K562 (cell line): ENCODE measurements around the gene PRKAG2. TPM values are rescaled to one million over a fixed set of nuclear protein-coding genes. Genes with fewer than 3 reads are reported as not detected.

Source experiments
- ATAC-seq: fragments of 200-7000 bp; cut with Tn5 transposase; 3 replicates; pipeline ENCODE4 v1.9.1; 2020; ENCODE audit warnings: moderate library complexity
- BruUV-seq: library from RNA; stranded (reverse); fragments of 400-500 nt; replicated peaks from 2 replicates; lab custom pipeline; 2021; lab: Mats Ljungman, UMichigan
- CTCF ChIA-PET: fragments of 300-600 bp; formaldehyde crosslinking; extraction: SDS; loops from one replicate; lab custom pipeline; 2021; ENCODE audit warnings: low intra/inter-chr PET ratio; lab: Yijun Ruan, JAX
- POLR2A ChIA-PET: fragments of 300-600, 350-650 bp; sonication (Branson Sonifier 250); formaldehyde crosslinking; extraction: SDS; loops from one replicate; lab custom pipeline; 2021; ENCODE audit warnings: antibody characterized with exemption, inconsistent platforms; lab: Yijun Ruan, JAX
- DNase-seq, 4 experiments: peaks; one replicate each; pipeline versions ENCODE4 v3.0.0 to v3.0.0-alpha.2; 2011 to 2018; ENCODE audit warnings: low spot score in 3 of 4, mixed read lengths in 3 of 4; ENCODE audit errors: extremely low read depth in 1 of 4
- FAIRE-seq: peaks from 2 replicates; lab custom pipeline; 2011; peaks lifted over from hg19 to GRCh38; lab: Jason Lieb, UNC
- H2AFZ ChIP-seq: 2 replicates; pipeline ENCODE4 v1.6.0; 2011; ENCODE audit warnings: low read depth, low read length, control low read depth, inconsistent platforms
- H3K27ac ChIP-seq: fragments of 200-600 bp; 3 replicates; pipeline ENCODE4 v1.8.0; 2011; ENCODE audit warnings: low read depth, mild to moderate bottlenecking, control low read depth, inconsistent platforms, low read length, moderate library complexity, mixed read lengths; ENCODE audit errors: extremely low read depth
- H3K27me3 ChIP-seq, 2 experiments: fragments of 300-600 bp in 1 of 2; 2 replicates in 1 of 2; 3 replicates in 1 of 2; pipeline versions ENCODE4 v1.6.0 to v1.8.0; 2011; ENCODE audit warnings: inconsistent platforms in 2 of 2, low read length in 2 of 2, mild to moderate bottlenecking in 1 of 2, mixed read lengths in 1 of 2, moderate library complexity in 1 of 2; ENCODE audit not compliant: control insufficient read depth in 2 of 2, insufficient read depth in 2 of 2
- H3K36me3 ChIP-seq: fragments of 300-600 bp; 3 replicates; pipeline ENCODE4 v1.8.0; 2011; ENCODE audit warnings: mild to moderate bottlenecking, low read length, inconsistent platforms; ENCODE audit not compliant: control insufficient read depth, insufficient read depth
- H3K4me1 ChIP-seq, 2 experiments: fragments of 200-600 bp in 1 of 2; replicated peaks in 1 of 2; 2 replicates in 1 of 2; 3 replicates in 1 of 2; pipeline versions ENCODE4 v1.5.1 to v1.8.0; 2011; ENCODE audit warnings: inconsistent platforms in 2 of 2, low read length in 2 of 2, mild to moderate bottlenecking in 1 of 2, mixed read lengths in 1 of 2, moderate library complexity in 1 of 2; ENCODE audit not compliant: control insufficient read depth in 2 of 2, insufficient read depth in 2 of 2
- H3K4me2 ChIP-seq: 2 replicates; pipeline ENCODE4 v1.6.1; 2011; ENCODE audit warnings: low read length, control low read depth, inconsistent platforms, mixed read lengths; ENCODE audit not compliant: insufficient read depth
- H3K4me3 ChIP-seq: fragments of 200-600 bp; sonication (generic), shearing (Covaris generic); 2 replicates; pipeline ENCODE4 v1.5.1; 2016; ENCODE audit warnings: control low read depth, inconsistent platforms
- H3K79me2 ChIP-seq: fragments of 200-600 bp; 3 replicates; pipeline ENCODE4 v1.8.0; 2011; ENCODE audit warnings: low read length, inconsistent platforms; ENCODE audit not compliant: control insufficient read depth, insufficient read depth
- H3K9ac ChIP-seq, 2 experiments: 2 replicates each; pipeline versions ENCODE4 v1.6.0 to v1.6.1; 2011; ENCODE audit warnings: low read depth in 2 of 2, low read length in 2 of 2, control low read depth in 1 of 2, inconsistent platforms in 1 of 2, mild to moderate bottlenecking in 1 of 2, mixed read lengths in 1 of 2; ENCODE audit not compliant: insufficient read depth in 1 of 2
- H3K9me1 ChIP-seq: one replicate; pipeline ENCODE4 v1.6.0; 2011; ENCODE audit warnings: inconsistent platforms, mild to moderate bottlenecking, low read length, moderate library complexity; ENCODE audit not compliant: control insufficient read depth, insufficient read depth
- H3K9me3 ChIP-seq: replicated peaks from 2 replicates; pipeline ENCODE4 v1.5.1; 2011; ENCODE audit warnings: low read depth, low read length, inconsistent platforms; ENCODE audit not compliant: control insufficient read depth, insufficient read depth
- H4K20me1 ChIP-seq: replicated peaks from 2 replicates; pipeline ENCODE4 v1.6.1; 2011; ENCODE audit warnings: low read length, inconsistent platforms, mixed read lengths; ENCODE audit not compliant: control insufficient read depth, insufficient read depth
- ELF2 ChIP-seq: fragments of 250-450 bp; sonication (Bioruptor Pico); IDR thresholded peaks from 2 replicates; pipeline ENCODE4 v1.5.0; 2021; ENCODE audit warnings: mild to moderate bottlenecking
- NCOA4 ChIP-seq: fragments of 450-650 bp; IDR thresholded peaks from 2 replicates; pipeline ENCODE4 v1.6.1; 2018; ENCODE audit warnings: mild to moderate bottlenecking; ENCODE audit not compliant: partially characterized antibody
- PHF21A ChIP-seq: fragments of 450-650 bp; IDR thresholded peaks from 2 replicates; pipeline ENCODE4 v1.6.1; 2017; ENCODE audit warnings: low read depth, borderline replicate concordance
- RFX5 ChIP-seq: IDR thresholded peaks from 2 replicates; pipeline ENCODE4 v1.6.1; 2011; ENCODE audit warnings: low read depth, mild to moderate bottlenecking, improper control_type of control experiment, low read length
- SMAD4 ChIP-seq: fragments of 250-450 bp; sonication (Bioruptor Pico); conservative IDR thresholded peaks from 2 replicates; pipeline ENCODE4 v1.8.0; 2021; ENCODE audit warnings: inconsistent platforms, mild to moderate bottlenecking, moderate library complexity
- WGBS: fragments of 100-300 bp; shearing (Covaris generic); methylation state at CpG from one replicate; pipeline ENCODE4 v1.1.6; 2016; ENCODE audit warnings: low coverage, mixed read lengths; ENCODE audit not compliant: insufficient coverage; ENCODE audit errors: missing lambda C conversion rate; 5-methylcytosine and 5-hydroxymethylcytosine counted together
- in situ Hi-C: fragments of 300-500 bp; cut with MboI; formaldehyde crosslinking; loops from 4 replicates; pipeline ENCODE4 v1.15.0; 2018; ENCODE audit warnings: inconsistent platforms, mixed read lengths
- intact Hi-C: fragments of 100-400 bp; cut with micrococcal nuclease; formaldehyde crosslinking; loops from 2 replicates; pipeline ENCODE4 v1.14.2; 2022
- polyA plus RNA-seq, 8 experiments: library from polyadenylated mRNA; depleted of rRNA in 4 of 8; stranded (reverse) in 5 of 8; unstranded in 3 of 8; fragments of >200 nt; fragmentation: Nextera tagmentation in 2 of 8; fragmentation: Illumina TruSeq in 1 of 8; extraction: Ambion mirVana in 2 of 8; extraction: Trizol in 1 of 8; gene quantifications; 2 replicates each; pipeline versions ENCODE4 v1.2.1 to v1.2.3, GENCODE V29; 2011 to 2014; ENCODE audit warnings: inconsistent platforms in 1 of 8, missing spikeins in 1 of 8
- total RNA-seq, 7 experiments: library from RNA; depleted of rRNA in 6 of 7; stranded (reverse); fragments of >200 nt in 6 of 7; fragmentation: Illumina TruSeq in 2 of 7; extraction: Trizol in 2 of 7; gene quantifications; 2 replicates each; pipeline versions ENCODE4 v1.2.1 to v1.2.3, GENCODE V29; 2011 to 2021; ENCODE audit warnings: low replicate concordance in 1 of 7
- TF ChIP-seq, protein P1 (sequence below): sonication (generic); formaldehyde crosslinking; IDR thresholded peaks from 2 replicates; pipeline ENCODE4 v1.8.0; 2022; ENCODE audit warnings: missing genetic modification reagents, mild to moderate bottlenecking, borderline replicate concordance
- TF ChIP-seq, protein P2 (sequence below): fragments of 450-650 bp; IDR thresholded peaks from one replicate; pipeline ENCODE4 v1.6.1; 2018; ENCODE audit warnings: mild to moderate bottlenecking, moderate library complexity; ENCODE audit not compliant: partially characterized antibody
- TF ChIP-seq, protein P3 (sequence below), 3 experiments: fragments of 200-800 bp in 1 of 3; fragments of 250-450 bp in 1 of 3; fragments of 450-650 bp in 1 of 3; sonication (Bioruptor Pico) in 1 of 3; sonication (Bioruptor generic) in 1 of 3; formaldehyde crosslinking in 1 of 3; IDR thresholded peaks; 2 replicates each; pipeline versions ENCODE4 v1.6.1 to v1.8.0; 2016 to 2022; ENCODE audit warnings: mild to moderate bottlenecking in 2 of 3, missing genetic modification characterization in 2 of 3, missing compliant biosample characterization in 1 of 3, moderate library complexity in 1 of 3
- TF ChIP-seq, protein P4 (sequence below): IDR thresholded peaks from 2 replicates; pipeline ENCODE4 v1.6.1; 2012; ENCODE audit warnings: low read depth, low read length, improper control_type of control experiment, borderline replicate concordance

Gene PRKAG2
- total and polyA plus RNA-seq, 9 of the 15 experiments (the other 6 are each of a cell fraction or from before 2014, with no cell fraction given), result 0.99 to 5.6 (median 3.3) TPM

DNA sequence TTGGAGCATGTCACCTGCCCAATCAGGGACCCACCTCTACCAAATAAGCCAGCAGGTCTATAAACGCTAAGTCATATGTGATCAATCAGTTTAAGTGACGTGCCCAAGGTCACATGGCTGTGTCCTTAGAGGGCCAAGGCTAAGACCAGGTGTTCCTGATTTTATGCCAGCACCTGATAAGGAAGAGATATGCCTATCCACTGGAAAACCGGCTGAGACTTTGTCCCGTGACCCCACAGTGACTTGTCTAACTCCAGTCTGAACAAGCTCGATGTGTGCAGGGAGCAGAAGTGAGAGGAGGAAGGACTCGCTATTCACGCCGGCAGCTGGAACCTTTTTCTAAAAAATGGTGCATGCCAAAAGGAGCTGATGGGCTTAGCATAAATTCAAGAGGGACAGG, 57.0 kb downstream of the PRKAG2 start (continued):
- TF ChIP-seq, protein P1, sequence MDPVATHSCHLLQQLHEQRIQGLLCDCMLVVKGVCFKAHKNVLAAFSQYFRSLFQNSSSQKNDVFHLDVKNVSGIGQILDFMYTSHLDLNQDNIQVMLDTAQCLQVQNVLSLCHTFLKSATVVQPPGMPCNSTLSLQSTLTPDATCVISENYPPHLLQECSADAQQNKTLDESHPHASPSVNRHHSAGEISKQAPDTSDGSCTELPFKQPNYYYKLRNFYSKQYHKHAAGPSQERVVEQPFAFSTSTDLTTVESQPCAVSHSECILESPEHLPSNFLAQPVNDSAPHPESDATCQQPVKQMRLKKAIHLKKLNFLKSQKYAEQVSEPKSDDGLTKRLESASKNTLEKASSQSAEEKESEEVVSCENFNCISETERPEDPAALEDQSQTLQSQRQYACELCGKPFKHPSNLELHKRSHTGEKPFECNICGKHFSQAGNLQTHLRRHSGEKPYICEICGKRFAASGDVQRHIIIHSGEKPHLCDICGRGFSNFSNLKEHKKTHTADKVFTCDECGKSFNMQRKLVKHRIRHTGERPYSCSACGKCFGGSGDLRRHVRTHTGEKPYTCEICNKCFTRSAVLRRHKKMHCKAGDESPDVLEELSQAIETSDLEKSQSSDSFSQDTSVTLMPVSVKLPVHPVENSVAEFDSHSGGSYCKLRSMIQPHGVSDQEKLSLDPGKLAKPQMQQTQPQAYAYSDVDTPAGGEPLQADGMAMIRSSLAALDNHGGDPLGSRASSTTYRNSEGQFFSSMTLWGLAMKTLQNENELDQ, result no peak

DNA sequence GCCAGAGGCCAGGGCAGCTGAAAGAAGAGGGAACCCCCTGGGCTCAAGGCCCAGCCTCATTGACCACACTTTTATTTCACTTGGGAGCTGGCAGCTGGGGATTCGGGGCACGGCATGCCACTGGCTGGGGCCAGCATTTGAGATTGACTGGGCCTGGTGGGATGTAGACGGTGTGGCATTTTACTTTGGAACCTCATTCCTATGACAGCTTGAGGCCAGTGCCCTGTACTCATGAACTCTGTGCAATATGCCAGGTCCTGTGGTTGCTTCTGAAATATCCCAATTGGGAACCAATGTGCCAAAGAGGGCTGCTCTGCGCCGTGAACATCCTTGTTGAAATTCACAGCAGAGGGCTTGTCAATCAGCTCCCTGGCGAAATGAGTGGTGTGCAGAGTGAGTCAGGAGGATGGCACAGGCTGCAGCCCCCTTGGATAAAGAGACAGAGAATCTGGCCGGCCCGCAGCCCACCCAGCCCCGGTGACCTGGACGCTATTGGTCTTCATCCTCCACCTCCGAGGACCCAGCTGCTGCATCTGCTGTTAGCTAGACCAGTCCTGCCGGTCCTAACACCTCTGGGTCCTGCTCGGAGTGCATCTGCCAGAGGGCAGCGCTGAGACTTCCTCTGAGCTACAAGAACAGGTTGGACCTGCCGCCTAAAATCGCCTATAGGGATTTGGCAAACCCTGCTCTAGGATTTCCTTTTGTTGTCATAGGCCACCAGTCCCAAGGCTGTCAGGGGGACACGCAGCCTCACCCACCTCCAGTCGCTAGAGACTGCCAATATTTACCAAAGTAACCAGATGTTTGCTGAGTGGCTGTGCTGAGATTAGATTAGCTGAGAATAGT, 58.0 kb downstream of the PRKAG2 start:
- H3K4me1 ChIP-seq, result no peaks in the 10 kb centered on the region; a peak in 2 of 5 replicates
- peaks cover 5% of the 10 kb centered on the region for H3K9me1 ChIP-seq
- ChIA-PET POLR2A (interaction anchor here (1.0 to 1.5 kb wide), 2 partner anchors 18 to 29 kb away, joined by 4 to 5 read pairs; no protein-coding TSS in a partner anchor), CTCF (no interaction called here)
- H3K27ac ChIP-seq, result no peak overlapping the region
- H3K9me3 ChIP-seq, result no peaks in the 10 kb centered on the region
- peaks cover 68 to 94% of the 10 kb centered on the region in 2 experiments for H3K27me3 ChIP-seq
- in situ Hi-C loops (no loop called here), intact Hi-C loops (no loop called here)
- H3K79me2 ChIP-seq, result no peaks in the 10 kb centered on the region
- H3K36me3 ChIP-seq, result no peaks in the 10 kb centered on the region
- no peak overlapping the region for H2AFZ ChIP-seq
- no peak overlapping the region for H3K4me3 ChIP-seq
- under 1% methylated on average over 18 of the region's 18 CpGs for WGBS
- ATAC-seq, result no peak
- no peak for FAIRE-seq
- peaks cover 7% of the 10 kb centered on the region; the same call in 1 of the 2 replicates for H4K20me1 ChIP-seq
- BruUV-seq, result no TSS peak
- no peak for DNase-seq
- H3K9ac ChIP-seq, result no peak overlapping the region
- no peak overlapping the region for H3K4me2 ChIP-seq
- TF ChIP-seq PHF21A (no peak), SMAD4 (CRISPR knock-in tag) (no peak), NCOA4 (no peak), RFX5 (no peak), ELF2 (no peak)
- TF ChIP-seq, protein P2, sequence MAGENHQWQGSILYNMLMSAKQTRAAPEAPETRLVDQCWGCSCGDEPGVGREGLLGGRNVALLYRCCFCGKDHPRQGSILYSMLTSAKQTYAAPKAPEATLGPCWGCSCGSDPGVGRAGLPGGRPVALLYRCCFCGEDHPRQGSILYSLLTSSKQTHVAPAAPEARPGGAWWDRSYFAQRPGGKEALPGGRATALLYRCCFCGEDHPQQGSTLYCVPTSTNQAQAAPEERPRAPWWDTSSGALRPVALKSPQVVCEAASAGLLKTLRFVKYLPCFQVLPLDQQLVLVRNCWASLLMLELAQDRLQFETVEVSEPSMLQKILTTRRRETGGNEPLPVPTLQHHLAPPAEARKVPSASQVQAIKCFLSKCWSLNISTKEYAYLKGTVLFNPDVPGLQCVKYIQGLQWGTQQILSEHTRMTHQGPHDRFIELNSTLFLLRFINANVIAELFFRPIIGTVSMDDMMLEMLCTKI, result no peak
- TF ChIP-seq, protein P3, sequence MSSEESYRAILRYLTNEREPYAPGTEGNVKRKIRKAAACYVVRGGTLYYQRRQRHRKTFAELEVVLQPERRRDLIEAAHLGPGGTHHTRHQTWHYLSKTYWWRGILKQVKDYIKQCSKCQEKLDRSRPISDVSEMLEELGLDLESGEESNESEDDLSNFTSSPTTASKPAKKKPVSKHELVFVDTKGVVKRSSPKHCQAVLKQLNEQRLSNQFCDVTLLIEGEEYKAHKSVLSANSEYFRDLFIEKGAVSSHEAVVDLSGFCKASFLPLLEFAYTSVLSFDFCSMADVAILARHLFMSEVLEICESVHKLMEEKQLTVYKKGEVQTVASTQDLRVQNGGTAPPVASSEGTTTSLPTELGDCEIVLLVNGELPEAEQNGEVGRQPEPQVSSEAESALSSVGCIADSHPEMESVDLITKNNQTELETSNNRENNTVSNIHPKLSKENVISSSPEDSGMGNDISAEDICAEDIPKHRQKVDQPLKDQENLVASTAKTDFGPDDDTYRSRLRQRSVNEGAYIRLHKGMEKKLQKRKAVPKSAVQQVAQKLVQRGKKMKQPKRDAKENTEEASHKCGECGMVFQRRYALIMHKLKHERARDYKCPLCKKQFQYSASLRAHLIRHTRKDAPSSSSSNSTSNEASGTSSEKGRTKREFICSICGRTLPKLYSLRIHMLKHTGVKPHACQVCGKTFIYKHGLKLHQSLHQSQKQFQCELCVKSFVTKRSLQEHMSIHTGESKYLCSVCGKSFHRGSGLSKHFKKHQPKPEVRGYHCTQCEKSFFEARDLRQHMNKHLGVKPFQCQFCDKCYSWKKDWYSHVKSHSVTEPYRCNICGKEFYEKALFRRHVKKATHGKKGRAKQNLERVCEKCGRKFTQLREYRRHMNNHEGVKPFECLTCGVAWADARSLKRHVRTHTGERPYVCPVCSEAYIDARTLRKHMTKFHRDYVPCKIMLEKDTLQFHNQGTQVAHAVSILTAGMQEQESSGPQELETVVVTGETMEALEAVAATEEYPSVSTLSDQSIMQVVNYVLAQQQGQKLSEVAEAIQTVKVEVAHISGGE (CRISPR knock-in tag; IDR thresholded peaks at IDR 0.05), result no peak
- TF ChIP-seq, protein P4, sequence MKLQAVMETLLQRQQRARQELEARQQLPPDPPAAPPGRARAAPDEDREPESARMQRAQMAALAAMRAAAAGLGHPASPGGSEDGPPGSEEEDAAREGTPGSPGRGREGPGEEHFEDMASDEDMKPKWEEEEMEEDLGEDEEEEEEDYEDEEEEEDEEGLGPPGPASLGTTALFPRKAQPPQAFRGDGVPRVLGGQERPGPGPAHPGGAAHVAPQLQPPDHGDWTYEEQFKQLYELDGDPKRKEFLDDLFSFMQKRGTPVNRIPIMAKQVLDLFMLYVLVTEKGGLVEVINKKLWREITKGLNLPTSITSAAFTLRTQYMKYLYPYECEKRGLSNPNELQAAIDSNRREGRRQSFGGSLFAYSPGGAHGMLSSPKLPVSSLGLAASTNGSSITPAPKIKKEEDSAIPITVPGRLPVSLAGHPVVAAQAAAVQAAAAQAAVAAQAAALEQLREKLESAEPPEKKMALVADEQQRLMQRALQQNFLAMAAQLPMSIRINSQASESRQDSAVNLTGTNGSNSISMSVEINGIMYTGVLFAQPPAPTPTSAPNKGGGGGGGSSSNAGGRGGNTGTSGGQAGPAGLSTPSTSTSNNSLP, result no peak
